Raji (cell line): Measurements from ENCODE around the gene TGFBI.

ENCODE experiments used
- POLR2A ChIP-seq: IDR thresholded peaks from 2 replicates; pipeline ENCODE4 v1.6.1; 2011; ENCODE audit warnings: low read depth, low read length, control low read depth; ENCODE audit not compliant: insufficient read depth

Gene TGFBI

GRCh38 chr5:136033234-136033633, 4.4 kb downstream of the TGFBI start:
- TF ChIP-seq POLR2A: no peak

- TF ChIP-seq POLR2A: no peak
Measured at GRCh38 chr5:136033848-136034247, 5.1 kb downstream of the TGFBI start.

GRCh38 chr5:136034492-136034891, 5.7 kb downstream of the TGFBI start:
- TF ChIP-seq POLR2A: no peak

- TF ChIP-seq POLR2A: no peak
Measured at GRCh38 chr5:136034984-136035383, 6.2 kb downstream of the TGFBI start.

GRCh38 chr5:136035837-136036236, 7.0 kb downstream of the TGFBI start:
- TF ChIP-seq POLR2A: no peak

- no peak for TF ChIP-seq POLR2A
Measured at GRCh38 chr5:136036293-136036911, 7.6 kb downstream of the TGFBI start.

GRCh38 chr5:136037001-136037705, 8.4 kb downstream of the TGFBI start:
- no peak for TF ChIP-seq POLR2A

- TF ChIP-seq POLR2A: no peak
Measured at GRCh38 chr5:136038635-136039034, 9.8 kb downstream of the TGFBI start.

- TF ChIP-seq POLR2A: no peak
Measured at GRCh38 chr5:136039202-136039601, 10.4 kb downstream of the TGFBI start.

- TF ChIP-seq POLR2A: no peak
Measured at GRCh38 chr5:136040746-136041415, 12.1 kb downstream of the TGFBI start.

- no peak for TF ChIP-seq POLR2A
Measured at GRCh38 chr5:136042156-136042555, 13.4 kb downstream of the TGFBI start.

GRCh38 chr5:136042665-136043121, 13.9 kb downstream of the TGFBI start:
- no peak for TF ChIP-seq POLR2A

GRCh38 chr5:136043551-136043950, 14.8 kb downstream of the TGFBI start:
- TF ChIP-seq POLR2A: no peak

- TF ChIP-seq POLR2A: no peak
Measured at GRCh38 chr5:136043968-136044610, 15.3 kb downstream of the TGFBI start.

- no peak for TF ChIP-seq POLR2A
Measured at GRCh38 chr5:136046246-136046645, 17.5 kb downstream of the TGFBI start.

- no peak for TF ChIP-seq POLR2A
Measured at GRCh38 chr5:136047858-136048257, 19.1 kb downstream of the TGFBI start.

- no peak for TF ChIP-seq POLR2A
Measured at GRCh38 chr5:136048966-136049365, 20.2 kb downstream of the TGFBI start.
